Endothelial cell (in vitro differentiated cells): Measurements from ENCODE around the gene CKS1B. TPM values are rescaled to one million over a fixed set of nuclear protein-coding genes. Genes with fewer than 3 reads are reported as not detected.

Experiments
- DNase-seq: peaks from one replicate; pipeline ENCODE4 v3.0.0; 2021; ENCODE audit warnings: low spot score
- H3K27ac Mint-ChIP-seq: one replicate; pipeline ENCODE4 v1.8.0; 2021; ENCODE audit warnings: mixed read lengths, inconsistent platforms; ENCODE audit not compliant: unreplicated experiment
- H3K27me3 Mint-ChIP-seq: one replicate; pipeline ENCODE4 v1.8.0; 2021; ENCODE audit warnings: mild to moderate bottlenecking, moderate library complexity, mixed read lengths, inconsistent platforms; ENCODE audit not compliant: unreplicated experiment
- H3K36me3 Mint-ChIP-seq: one replicate; pipeline ENCODE4 v1.8.0; 2021; ENCODE audit warnings: mild to moderate bottlenecking, low read depth, mixed read lengths, inconsistent platforms; ENCODE audit not compliant: unreplicated experiment
- H3K4me1 Mint-ChIP-seq: one replicate; pipeline ENCODE4 v1.8.0; 2021; ENCODE audit warnings: mild to moderate bottlenecking, mixed read lengths, inconsistent platforms; ENCODE audit not compliant: unreplicated experiment
- H3K4me3 Mint-ChIP-seq: one replicate; pipeline ENCODE4 v1.8.0; 2021; ENCODE audit warnings: mild to moderate bottlenecking, mixed read lengths, inconsistent platforms; ENCODE audit not compliant: unreplicated experiment
- H3K9me3 Mint-ChIP-seq: one replicate; pipeline ENCODE4 v1.8.0; 2021; ENCODE audit warnings: mixed read lengths, inconsistent platforms; ENCODE audit not compliant: unreplicated experiment
- total RNA-seq: library from RNA; stranded (reverse); fragmentation: NEBNext Ultra II Directional; extraction: Animal tissue kit (Norgen Biotek cat#: 25700); gene quantifications from one replicate; pipeline ENCODE4 v1.2.1, GENCODE V29; 2021; ENCODE audit not compliant: unreplicated experiment
- TF ChIP-seq, protein P1 (sequence below): fragments of 200-600 bp; sonication (generic); IDR thresholded peaks from one replicate; pipeline ENCODE4 v1.5.0; 2021; ENCODE audit warnings: antibody characterized with exemption; ENCODE audit not compliant: unreplicated experiment

Gene CKS1B
- total RNA-seq, 1 donor from 2014 or later, result 48.3 TPM

DNA sequence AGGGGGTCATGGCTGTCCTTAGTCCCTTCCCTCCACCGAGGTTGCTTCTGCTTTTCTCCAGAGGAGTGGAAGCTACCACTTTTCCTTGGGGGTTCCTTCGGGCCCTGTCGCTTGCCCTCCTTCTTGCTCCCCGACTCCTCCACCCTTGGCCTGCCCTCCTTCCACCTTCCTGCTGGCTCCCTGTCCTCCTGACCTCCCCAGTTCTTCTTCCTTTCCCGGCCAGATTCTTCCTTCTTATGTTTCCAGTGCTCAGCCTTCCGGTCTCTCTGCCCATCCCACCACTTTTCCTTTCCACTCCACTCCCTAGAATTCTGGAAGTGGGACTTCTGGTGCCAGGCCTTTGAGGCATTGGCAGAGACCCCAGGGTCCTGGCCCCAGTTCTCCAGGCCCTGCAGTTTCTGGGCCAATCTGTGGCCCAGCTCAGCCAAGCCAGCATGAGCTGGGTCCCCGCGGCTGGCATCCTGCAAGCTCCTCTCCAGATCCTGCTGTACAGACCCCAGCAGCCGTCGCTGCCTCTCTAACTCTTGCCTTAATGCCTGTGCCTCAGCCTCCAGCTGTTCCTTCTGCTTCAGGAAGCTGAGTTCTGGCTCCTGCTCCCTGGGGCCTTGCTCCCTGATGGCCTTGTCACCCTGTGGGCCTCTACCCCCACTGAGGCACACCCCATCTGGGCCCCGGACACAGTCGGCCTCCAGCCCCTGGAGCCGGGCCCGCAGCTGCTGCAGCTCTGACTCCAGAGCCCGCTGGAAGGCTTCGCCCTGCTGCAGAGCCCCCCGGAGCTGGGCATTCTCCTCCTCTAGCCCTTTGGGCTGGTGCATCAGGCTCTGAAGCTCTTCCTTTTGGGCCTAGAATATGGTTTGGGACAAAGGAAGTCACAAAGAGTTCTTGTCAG, 28.3 kb upstream of the CKS1B start:
- TF ChIP-seq, protein P1, sequence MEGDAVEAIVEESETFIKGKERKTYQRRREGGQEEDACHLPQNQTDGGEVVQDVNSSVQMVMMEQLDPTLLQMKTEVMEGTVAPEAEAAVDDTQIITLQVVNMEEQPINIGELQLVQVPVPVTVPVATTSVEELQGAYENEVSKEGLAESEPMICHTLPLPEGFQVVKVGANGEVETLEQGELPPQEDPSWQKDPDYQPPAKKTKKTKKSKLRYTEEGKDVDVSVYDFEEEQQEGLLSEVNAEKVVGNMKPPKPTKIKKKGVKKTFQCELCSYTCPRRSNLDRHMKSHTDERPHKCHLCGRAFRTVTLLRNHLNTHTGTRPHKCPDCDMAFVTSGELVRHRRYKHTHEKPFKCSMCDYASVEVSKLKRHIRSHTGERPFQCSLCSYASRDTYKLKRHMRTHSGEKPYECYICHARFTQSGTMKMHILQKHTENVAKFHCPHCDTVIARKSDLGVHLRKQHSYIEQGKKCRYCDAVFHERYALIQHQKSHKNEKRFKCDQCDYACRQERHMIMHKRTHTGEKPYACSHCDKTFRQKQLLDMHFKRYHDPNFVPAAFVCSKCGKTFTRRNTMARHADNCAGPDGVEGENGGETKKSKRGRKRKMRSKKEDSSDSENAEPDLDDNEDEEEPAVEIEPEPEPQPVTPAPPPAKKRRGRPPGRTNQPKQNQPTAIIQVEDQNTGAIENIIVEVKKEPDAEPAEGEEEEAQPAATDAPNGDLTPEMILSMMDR, result no peak
- no peak for DNase-seq
- Mint-ChIP-seq H3K4me1 (peaks cover 14% of the 10 kb centered on the region), H3K27ac (peak overlapping the region; percentile 72), H3K9me3 (no peaks in the 10 kb centered on the region), H3K4me3 (peak overlapping the region; percentile 60), H3K36me3 (peaks cover 23% of the 10 kb centered on the region), H3K27me3 (peaks cover 8% of the 10 kb centered on the region)

DNA sequence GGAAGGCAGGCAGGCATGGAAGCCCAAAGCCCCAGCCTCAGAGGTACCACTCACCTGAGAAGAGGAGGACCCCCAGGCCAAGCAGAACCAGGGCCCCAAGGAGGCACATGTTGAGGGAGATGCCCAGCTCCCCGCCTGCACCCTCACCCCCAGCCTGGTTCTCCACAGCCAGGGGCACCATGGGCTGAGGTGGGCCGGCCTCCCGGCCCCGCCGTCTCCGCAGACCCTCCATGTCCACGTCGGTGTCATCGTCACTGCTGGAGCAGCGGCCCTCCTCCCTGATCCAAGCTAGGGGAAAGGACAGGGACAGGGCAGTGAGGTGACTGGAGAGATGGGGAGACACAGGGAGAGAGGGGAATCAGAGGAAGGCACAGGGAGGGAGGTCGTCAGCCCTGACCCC, 26.4 kb upstream of the CKS1B start:
- H3K27ac Mint-ChIP-seq, result no peak overlapping the region
- H3K4me1 Mint-ChIP-seq, result peaks cover 16% of the 10 kb centered on the region
- H3K4me3 Mint-ChIP-seq, result no peak overlapping the region
- DNase-seq, result no peak
- H3K36me3 Mint-ChIP-seq, result peaks cover 32% of the 10 kb centered on the region
- H3K9me3 Mint-ChIP-seq, result no peaks in the 10 kb centered on the region
- peaks cover 15% of the 10 kb centered on the region for H3K27me3 Mint-ChIP-seq
- TF ChIP-seq, protein P1, result no peak

DNA sequence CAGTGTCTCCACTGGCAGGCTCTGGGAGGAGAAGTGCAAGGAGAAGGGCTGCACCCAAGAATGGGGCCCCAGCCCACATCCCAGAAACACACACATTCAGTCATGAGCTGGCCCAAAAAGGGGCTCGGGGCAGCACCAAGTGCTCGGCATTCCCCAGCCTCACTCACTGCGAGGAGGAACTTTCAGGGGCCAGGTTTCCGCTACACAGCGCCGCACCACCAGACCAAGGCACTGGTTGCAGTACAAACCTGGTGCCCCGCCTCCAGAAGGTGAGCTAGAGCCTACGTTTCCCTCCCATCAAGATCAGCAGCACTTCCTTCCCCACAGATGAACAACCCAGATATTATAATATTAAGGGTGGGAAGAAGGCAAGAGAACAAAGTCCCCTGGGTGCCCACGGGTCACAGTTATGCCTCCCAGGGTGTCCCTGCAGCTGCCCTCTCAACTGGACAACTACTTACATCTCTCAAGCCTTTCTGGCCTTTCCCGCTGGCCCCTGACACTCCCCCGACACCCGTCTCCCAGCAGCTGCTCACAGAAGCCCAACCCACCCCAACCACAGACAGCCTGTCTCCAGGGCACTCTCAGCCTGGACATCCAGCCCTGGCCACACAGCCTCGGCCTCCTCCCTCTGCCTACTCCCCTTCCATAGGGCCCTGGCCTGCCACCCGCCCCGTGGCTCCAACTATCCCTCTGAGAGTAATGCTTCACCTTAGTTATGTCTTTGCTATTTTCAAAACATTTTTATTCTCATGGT, 22.4 kb upstream of the CKS1B start:
- Mint-ChIP-seq H3K27me3 (peaks cover 35% of the 10 kb centered on the region), H3K9me3 (no peaks in the 10 kb centered on the region), H3K4me1 (peaks cover 49% of the 10 kb centered on the region), H3K27ac (peak overlapping the region; percentile 68), H3K36me3 (peaks cover 29% of the 10 kb centered on the region), H3K4me3 (peak overlapping the region; percentile 70)
- TF ChIP-seq, protein P1, result no peak
- DNase-seq, result no peak

DNA sequence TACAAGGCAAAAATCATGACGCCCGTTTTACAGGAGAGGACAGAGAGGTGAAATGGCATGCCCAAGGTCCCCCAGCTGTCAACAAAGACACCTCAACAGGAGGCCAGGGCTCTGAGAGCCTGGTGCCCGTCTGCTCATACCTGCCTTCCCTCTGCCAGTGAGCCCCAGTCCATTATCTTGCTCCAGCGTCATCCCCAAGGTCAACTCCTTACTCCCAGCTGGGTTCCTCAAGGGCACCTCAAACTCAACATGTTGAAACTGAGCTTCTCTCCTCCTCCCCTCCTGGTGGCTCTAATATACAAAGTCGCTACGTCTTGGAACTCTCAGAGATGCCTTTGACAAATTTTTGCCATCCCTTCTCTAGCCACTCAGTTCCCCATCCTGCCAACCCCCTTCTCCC, 21.8 kb upstream of the CKS1B start:
- no peak for DNase-seq
- Mint-ChIP-seq H3K27ac (peak overlapping the region; percentile 68), H3K36me3 (peaks cover 29% of the 10 kb centered on the region), H3K4me3 (peak overlapping the region; percentile 70), H3K4me1 (peaks cover 54% of the 10 kb centered on the region), H3K9me3 (no peaks in the 10 kb centered on the region), H3K27me3 (peaks cover 35% of the 10 kb centered on the region)
- TF ChIP-seq, protein P1, result no peak
